SK-MEL-5 (cell line): ENCODE data around the gene ADIPOR2. TPM values are rescaled to one million over a fixed set of nuclear protein-coding genes. Genes with fewer than 3 reads are reported as not detected.
"Not testable (repeated sequence)": the region's sequence is repeated elsewhere in the genome, so short reads cannot be mapped to it uniquely, and the experiment has no call there.

Experiments
- DNase-seq: peaks from one replicate; pipeline ENCODE4 v3.0.0-alpha.2; 2016; ENCODE audit warnings: low read depth, low spot score
- in situ Hi-C: cut with HindIII; loops from 2 replicates; pipeline ENCODE4 v1.10.0; 2016; ENCODE audit warnings: low sequenced_read_pairs, high pct_unique_total_duplicates, low pct_unique_long_range_greater_than_20kb
- total RNA-seq: library from RNA; depleted of rRNA; stranded (reverse); fragments of >200 nt; shearing (Covaris generic); gene quantifications from 2 replicates; pipeline ENCODE4 v1.2.3, GENCODE V29; 2014

Gene ADIPOR2
- total RNA-seq, 1 experiment from 2014 or later: 61.3 TPM

DNA sequence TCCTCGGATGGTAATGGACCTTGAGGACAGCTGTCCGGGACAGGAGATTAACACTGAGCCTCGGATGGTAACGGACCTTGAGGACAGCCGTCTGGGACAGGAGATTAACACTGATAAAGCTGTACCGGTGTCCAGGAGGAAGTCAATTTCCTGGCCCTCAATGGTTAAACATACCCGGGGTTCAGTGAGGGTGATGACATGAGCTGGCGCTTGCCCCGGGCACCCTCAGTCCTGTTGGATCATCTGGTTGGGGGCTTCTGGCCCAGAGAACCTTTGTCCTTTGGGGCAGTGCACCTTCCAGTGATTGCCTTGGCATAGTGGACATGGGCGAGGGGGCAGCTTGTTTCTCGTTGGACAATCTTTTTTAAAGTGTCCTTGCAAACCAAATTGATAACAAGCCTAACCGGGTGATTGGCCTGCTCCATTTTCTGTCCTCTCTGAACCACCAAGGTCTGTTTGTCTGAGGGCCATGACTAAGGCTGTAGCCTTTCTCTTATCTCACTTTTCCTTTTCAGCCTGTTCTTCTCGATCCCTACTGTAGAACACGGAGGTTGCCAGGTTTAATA is 23.0 kb downstream of the ADIPOR2 start:
- in situ Hi-C loops, DNase-seq: not testable (repeated sequence)

GRCh38 chr12:1715459-1715858 is 24.6 kb downstream of the ADIPOR2 start:
- not testable (repeated sequence) for DNase-seq

GRCh38 chr12:1716215-1716862 is 25.5 kb downstream of the ADIPOR2 start:
- in situ Hi-C loops: no loop called here
- DNase-seq: no peak

More at GRCh38 chr12:1715459-1715858, 24.6 kb downstream of the ADIPOR2 start:
- in situ Hi-C loops: not testable (repeated sequence)

GRCh38 chr12:1716911-1717310 is 26.0 kb downstream of the ADIPOR2 start:
- in situ Hi-C loops: no loop called here
- DNase-seq: no peak

GRCh38 chr12:1719139-1719538 is 28.3 kb downstream of the ADIPOR2 start:
- peak; percentile 22 for DNase-seq
- in situ Hi-C loops: no loop called here

DNA sequence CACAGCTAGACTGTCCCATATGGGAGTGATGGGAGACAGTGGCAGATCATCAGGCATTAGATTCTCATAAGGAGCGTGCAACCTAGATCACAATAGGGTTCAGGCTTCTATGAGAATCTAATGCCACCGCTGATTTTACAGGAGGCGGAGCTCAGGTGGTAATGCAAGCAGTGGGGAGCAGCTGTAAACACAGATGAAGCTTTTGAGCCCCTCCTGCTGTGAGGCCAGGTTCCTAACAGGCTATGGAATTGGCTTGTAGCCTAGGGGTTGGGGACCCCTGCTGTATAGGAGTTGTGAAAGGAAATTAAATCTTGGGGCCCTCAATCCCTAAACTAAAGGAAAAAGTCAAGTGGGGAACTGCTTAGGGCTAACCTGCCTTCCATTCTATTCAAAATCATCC is 29.6 kb downstream of the ADIPOR2 start:
- in situ Hi-C loops: no loop called here

GRCh38 chr12:1723721-1724120 is 32.9 kb downstream of the ADIPOR2 start:
- DNase-seq: no peak
- in situ Hi-C loops: no loop called here

More for the DNA sequence above, 29.6 kb downstream of the ADIPOR2 start:
- no peak for DNase-seq

- no peak for DNase-seq
- in situ Hi-C loops: no loop called here
These were observed 33.4 kb downstream of the ADIPOR2 start for GRCh38 chr12:1724250-1724649.

GRCh38 chr12:1726753-1727152 is 35.9 kb downstream of the ADIPOR2 start:
- in situ Hi-C loops: no loop called here

GRCh38 chr12:1728824-1729223 is 38.0 kb downstream of the ADIPOR2 start:
- DNase-seq: peak; percentile 89
- in situ Hi-C loops: no loop called here

More at GRCh38 chr12:1726753-1727152, 35.9 kb downstream of the ADIPOR2 start:
- no peak for DNase-seq

DNA sequence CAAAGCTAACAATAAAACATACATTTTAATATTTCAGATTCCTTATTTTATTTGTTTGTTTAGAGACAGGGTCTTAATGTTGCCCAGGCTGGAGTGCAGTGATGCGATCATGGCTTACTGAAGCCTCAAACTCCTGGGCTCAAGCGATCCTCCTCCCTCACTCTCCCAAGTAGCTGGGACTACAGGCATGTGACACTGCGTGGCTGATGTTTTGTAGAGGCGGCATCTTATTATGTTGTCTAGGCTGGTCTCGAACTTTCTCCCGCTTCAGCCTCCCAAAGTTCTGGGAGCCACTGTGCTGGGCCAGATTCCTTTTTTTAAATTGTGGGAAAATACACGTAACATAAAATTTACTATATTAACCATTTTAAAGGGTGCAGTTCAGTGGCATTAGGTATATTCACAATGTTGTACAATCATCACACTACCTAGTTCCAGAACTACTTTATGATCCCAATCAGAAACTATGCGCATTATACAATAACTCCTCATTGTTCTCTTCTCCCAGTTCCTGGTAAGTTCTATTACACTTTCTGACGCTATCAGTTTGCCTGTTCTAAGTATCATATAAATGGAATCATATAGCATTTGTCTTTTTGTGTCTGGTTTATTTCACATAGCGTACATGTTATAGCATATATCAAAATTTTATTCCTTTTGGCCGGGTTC is 40.3 kb downstream of the ADIPOR2 start:
- DNase-seq: no peak
- in situ Hi-C loops: no loop called here

- in situ Hi-C loops, DNase-seq: not testable (repeated sequence)
These were observed 40.8 kb downstream of the ADIPOR2 start for GRCh38 chr12:1731688-1732078.

GRCh38 chr12:1732914-1733313 is 42.0 kb downstream of the ADIPOR2 start:
- in situ Hi-C loops: no loop called here
- no peak for DNase-seq

DNA sequence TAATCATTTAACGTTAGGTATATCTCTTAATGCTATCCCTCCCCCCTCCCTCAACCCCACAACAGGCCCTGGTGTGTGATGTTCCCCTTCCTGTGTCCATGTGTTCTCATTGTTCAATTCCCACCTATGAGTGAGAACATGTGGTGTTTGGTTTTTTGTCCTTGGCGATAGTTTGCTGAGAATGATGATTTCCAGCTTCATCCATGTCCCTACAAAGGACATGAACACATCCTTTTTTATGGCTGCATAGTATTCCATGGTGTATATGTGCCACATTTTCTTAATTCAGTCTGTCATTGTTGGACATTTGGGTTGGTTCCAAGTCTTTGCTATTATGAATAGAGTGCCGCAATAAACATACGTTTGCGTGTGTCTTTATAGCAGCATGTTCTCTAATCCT is 42.8 kb downstream of the ADIPOR2 start:
- DNase-seq, in situ Hi-C loops: not testable (repeated sequence)

- DNase-seq: no peak
- in situ Hi-C loops: no loop called here
These were observed 46.9 kb downstream of the ADIPOR2 start for GRCh38 chr12:1737652-1738286.

DNA sequence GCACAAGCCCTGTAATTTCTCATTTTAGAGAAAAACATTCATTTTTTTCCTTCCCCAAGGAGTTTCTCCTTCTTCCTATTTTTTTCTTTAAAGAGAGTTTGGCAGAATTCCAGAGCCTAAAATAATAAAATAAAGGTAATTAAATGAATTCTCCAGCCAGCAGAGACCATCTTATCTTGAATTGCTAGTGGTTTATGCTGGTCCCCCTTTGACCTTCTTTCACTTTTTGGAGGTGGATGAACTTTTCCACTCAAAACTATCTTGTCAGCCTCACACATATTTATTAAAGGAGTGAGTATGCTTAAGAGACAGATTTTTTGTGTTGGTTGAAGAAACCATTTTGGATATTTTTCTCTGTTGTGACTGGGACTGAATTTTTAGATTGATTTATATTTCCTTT is 47.6 kb downstream of the ADIPOR2 start:
- in situ Hi-C loops: no loop called here
- DNase-seq: no peak

DNA sequence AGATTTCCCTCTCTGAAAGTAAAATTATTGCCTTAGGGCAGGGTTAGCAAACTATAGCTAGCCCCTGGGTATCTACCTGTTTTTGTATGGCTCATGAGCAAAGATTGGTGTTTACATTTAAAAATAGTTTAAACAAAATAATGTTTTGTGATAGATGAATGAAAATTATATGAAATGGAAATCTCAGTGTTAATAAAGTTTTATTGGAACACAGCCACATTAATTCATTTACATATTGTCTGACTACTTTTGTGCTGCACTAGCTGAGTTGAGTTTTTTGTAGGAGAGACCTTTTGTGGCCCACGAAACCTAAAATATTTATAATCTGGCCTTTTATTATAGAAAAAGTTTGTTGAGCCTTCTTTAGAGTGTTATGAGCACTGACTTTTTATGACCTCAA is 48.5 kb downstream of the ADIPOR2 start:
- in situ Hi-C loops: no loop called here
- no peak for DNase-seq

GRCh38 chr12:1740161-1740948 is 49.5 kb downstream of the ADIPOR2 start:
- in situ Hi-C loops: no loop called here
- DNase-seq: no peak
